ENCODE data around the gene TRIP10. TPM values are rescaled to one million over a fixed set of nuclear protein-coding genes. Genes with fewer than 3 reads are reported as not detected.
"Not testable (repeated sequence)": the region's sequence is repeated elsewhere in the genome, so short reads cannot be mapped to it uniquely, and the experiment has no call there.

The TRIP10 gene
- total RNA-seq, 1 experiment from 2014 or later: 50.0 TPM

- H3K4me1 ChIP-seq (replicated peaks): no peaks in the 10 kb centered on the region
- no peaks in the 10 kb centered on the region for H3K9me3 ChIP-seq (replicated peaks)
- H3K4me3 ChIP-seq: no peak overlapping the region
- no peak overlapping the region for H3K27ac ChIP-seq
- no peaks in the 10 kb centered on the region for H3K36me3 ChIP-seq
- DNase-seq (ENCODE audit: low read depth in 1 of 2, low spot score in 2 of 2): no peak
- peaks cover 19% of the 10 kb centered on the region; the same call in 1 of the 2 replicates for H3K27me3 ChIP-seq (replicated peaks)
These were observed 32.3 kb upstream of the TRIP10 start for GRCh38 chr19:6707011-6707657.

GRCh38 chr19:6707658-6708018 lies 31.8 kb upstream of the TRIP10 start:
- Histone ChIP-seq H3K9me3 (replicated peaks) (no peaks in the 10 kb centered on the region), H3K36me3 (no peaks in the 10 kb centered on the region), H3K4me1 (replicated peaks) (no peaks in the 10 kb centered on the region), H3K4me3 (no peak overlapping the region), H3K27me3 (replicated peaks) (peaks cover 19% of the 10 kb centered on the region; the same call in 1 of the 2 replicates), H3K27ac (no peak overlapping the region)
- DNase-seq (ENCODE audit: low read depth in 1 of 2, low spot score in 2 of 2): no peak

GRCh38 chr19:6708346-6708745 lies 31.1 kb upstream of the TRIP10 start:
- DNase-seq (ENCODE audit: low read depth in 1 of 2, low spot score in 2 of 2): no peak
- H3K4me1 ChIP-seq (replicated peaks): no peaks in the 10 kb centered on the region
- H3K27ac ChIP-seq: no peak overlapping the region
- H3K27me3 ChIP-seq (replicated peaks): peaks cover 15% of the 10 kb centered on the region; the same call in 1 of the 2 replicates
- H3K4me3 ChIP-seq: no peak overlapping the region
- H3K36me3 ChIP-seq: no peaks in the 10 kb centered on the region
- H3K9me3 ChIP-seq (replicated peaks): no peaks in the 10 kb centered on the region

DNA sequence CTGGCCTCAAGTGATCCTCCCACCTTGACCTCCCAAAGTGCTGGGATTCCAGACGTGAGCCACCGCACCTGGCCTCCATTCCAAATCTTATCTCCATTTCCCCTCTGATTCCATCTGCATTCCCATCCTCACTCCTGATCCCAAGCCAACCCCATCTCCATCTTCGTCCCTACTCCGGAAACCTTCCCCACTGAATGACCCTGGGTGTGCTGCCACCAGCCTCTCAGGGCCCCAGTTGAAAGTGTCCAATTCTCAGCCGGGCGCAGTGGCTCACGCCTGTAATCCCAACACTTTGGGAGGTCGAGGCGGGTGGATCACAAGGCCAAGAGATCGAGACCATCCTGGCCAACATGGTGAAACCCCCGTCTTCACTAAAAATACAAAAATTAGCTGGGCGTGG lies 30.6 kb upstream of the TRIP10 start:
- not testable (repeated sequence) for H3K27ac ChIP-seq; H3K36me3 ChIP-seq; H3K27me3 ChIP-seq (replicated peaks); H3K4me1 ChIP-seq (replicated peaks); H3K4me3 ChIP-seq; H3K9me3 ChIP-seq (replicated peaks); DNase-seq (ENCODE audit: low read depth in 1 of 2, low spot score in 2 of 2)

DNA sequence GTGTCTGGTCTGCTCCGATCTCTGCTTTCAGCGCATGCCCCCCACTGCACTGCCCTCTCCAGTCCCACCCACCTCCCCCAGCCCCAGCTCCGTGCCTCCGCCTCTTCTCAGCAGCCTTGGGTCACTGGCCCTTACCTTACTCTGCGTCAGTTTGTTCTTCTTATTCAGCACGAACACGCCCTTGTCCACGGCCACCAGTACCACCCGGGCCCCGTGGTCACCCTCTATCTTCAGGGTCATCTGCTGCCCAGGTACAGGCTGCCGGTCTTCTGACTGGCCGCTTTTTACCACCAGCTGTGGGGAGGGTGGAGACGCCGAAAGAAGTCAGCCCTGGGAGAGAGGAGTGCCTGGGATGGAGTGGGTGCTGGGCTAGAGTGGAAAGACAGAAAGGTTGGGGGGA lies 29.9 kb upstream of the TRIP10 start:
- Histone ChIP-seq H3K4me1 (replicated peaks) (no peaks in the 10 kb centered on the region), H3K27ac (no peak overlapping the region), H3K4me3 (no peak overlapping the region), H3K36me3 (no peaks in the 10 kb centered on the region), H3K27me3 (replicated peaks) (peaks cover 9% of the 10 kb centered on the region; the same call in 1 of the 2 replicates), H3K9me3 (replicated peaks) (no peaks in the 10 kb centered on the region)
- DNase-seq (ENCODE audit: low read depth in 1 of 2, low spot score in 2 of 2): no peak

DNA sequence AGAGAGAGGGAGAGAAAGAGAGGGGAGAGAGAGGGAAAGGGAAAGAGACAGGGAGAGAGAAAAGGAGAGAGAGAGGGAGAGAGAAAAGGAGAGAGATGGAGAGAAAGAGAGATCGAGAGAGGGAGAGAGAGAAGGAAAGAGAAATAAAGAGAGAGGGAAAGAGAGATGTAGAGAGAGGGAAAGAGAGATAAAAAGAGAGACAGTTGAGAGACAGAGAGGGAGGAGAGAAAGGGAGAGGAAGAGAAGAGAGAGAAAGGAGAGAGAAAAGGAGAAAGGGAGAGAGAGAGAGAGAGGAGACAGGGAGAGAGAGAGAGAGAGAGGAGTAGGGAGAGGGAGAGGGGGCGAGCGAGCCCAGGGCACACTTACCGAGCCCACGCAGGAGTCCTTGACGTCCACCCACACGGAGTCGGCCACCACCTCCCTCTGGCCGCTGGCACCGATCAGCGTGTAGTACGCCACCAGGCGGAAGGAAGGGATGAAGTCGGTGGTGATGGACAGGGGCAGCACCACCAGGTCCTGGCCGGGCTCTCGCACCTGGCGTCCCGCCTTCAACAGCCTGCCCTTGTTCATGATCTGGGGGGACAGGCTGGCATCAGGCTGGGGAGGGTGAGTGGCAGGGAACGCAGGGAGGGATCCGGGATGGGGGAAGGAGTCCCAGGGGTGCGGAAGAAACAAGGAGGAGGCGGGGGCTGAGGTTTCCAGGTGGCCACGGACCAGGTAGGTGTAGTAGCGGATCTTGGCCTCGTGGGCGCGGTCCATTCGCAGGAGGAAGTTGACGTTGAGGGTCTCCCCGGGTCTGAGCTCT lies 29.0 kb upstream of the TRIP10 start:
- H3K27me3 ChIP-seq (replicated peaks): peaks cover 9% of the 10 kb centered on the region; the same call in 1 of the 2 replicates
- H3K4me1 ChIP-seq (replicated peaks): no peaks in the 10 kb centered on the region
- H3K27ac ChIP-seq: no peak overlapping the region
- H3K36me3 ChIP-seq: no peaks in the 10 kb centered on the region
- H3K4me3 ChIP-seq: no peak overlapping the region
- no peaks in the 10 kb centered on the region for H3K9me3 ChIP-seq (replicated peaks)
- DNase-seq (ENCODE audit: low read depth in 1 of 2, low spot score in 2 of 2): no peak

DNA sequence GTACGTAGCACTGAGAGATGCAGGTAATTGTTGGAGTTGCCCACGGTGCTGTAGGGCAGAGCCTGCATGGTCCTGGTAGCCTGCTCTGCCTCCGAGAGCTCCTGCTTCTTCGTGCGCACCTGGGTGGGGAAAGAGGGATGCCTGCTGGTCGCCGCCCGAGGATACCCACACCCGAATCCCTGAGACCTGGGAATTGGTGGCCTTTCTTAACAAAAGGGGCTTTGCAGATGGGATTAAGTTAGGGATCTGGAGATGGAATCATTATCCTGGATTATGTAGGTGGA lies 28.5 kb upstream of the TRIP10 start:
- Histone ChIP-seq H3K27me3 (replicated peaks) (peaks cover 9% of the 10 kb centered on the region; the same call in 1 of the 2 replicates), H3K4me1 (replicated peaks) (no peaks in the 10 kb centered on the region), H3K27ac (no peak overlapping the region)

DNA sequence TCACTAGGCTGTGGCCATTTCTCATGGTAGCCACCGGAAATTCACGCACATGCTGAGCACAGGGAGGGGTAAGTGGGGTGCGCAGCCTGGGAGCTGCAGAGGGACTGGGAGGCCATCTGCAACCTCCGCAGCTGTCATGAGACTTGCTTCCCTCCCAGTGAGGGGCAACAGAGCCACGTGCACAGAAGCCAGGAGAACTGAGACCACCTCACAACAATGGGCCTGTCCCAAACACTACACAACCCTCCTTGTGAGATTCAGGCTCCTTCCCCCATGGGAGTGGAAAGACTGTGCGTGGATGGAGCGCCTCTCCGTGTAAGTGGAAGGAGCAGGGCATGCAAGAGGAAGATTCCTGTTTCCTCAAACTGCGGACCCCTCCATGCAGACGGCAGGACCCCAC lies 27.9 kb upstream of the TRIP10 start:
- Histone ChIP-seq H3K4me1 (replicated peaks) (no peaks in the 10 kb centered on the region), H3K9me3 (replicated peaks) (no peaks in the 10 kb centered on the region)

More for the DNA sequence above, 28.5 kb upstream of the TRIP10 start:
- Histone ChIP-seq H3K9me3 (replicated peaks) (no peaks in the 10 kb centered on the region), H3K4me3 (no peak overlapping the region), H3K36me3 (no peaks in the 10 kb centered on the region)
- no peak for DNase-seq (ENCODE audit: low read depth in 1 of 2, low spot score in 2 of 2)

DNA sequence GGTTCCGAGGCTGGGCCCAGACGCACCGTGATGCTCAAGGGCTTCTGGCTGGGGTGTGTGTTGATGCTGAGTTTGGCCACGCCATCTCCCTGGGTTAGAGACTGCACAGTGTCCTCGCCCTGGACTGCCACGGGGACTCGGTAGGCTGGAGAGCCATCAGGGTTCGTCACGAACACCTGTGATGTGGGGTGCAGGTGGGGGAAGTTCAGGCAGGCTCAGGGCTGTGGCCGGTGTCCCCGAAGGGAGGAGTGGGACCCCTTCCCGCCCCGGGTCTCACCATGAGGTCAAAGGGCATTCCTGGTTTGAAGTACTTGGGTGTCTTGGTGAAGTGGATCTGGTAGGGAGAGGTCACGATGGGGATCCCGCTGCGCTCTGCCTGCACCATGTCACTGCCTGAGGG lies 27.2 kb upstream of the TRIP10 start:
- Histone ChIP-seq H3K27ac (no peak overlapping the region), H3K27me3 (replicated peaks) (peaks cover 9% of the 10 kb centered on the region; the same call in 1 of the 2 replicates), H3K4me3 (no peak overlapping the region), H3K36me3 (no peaks in the 10 kb centered on the region), H3K4me1 (replicated peaks) (no peaks in the 10 kb centered on the region), H3K9me3 (replicated peaks) (no peaks in the 10 kb centered on the region)
- no peak for DNase-seq (ENCODE audit: low read depth in 1 of 2, low spot score in 2 of 2)

More for the DNA sequence above, 27.9 kb upstream of the TRIP10 start:
- Histone ChIP-seq H3K4me3 (no peak overlapping the region), H3K36me3 (no peaks in the 10 kb centered on the region), H3K27ac (no peak overlapping the region), H3K27me3 (replicated peaks) (peaks cover 9% of the 10 kb centered on the region; the same call in 1 of the 2 replicates)
- DNase-seq (ENCODE audit: low read depth in 1 of 2, low spot score in 2 of 2): no peak

DNA sequence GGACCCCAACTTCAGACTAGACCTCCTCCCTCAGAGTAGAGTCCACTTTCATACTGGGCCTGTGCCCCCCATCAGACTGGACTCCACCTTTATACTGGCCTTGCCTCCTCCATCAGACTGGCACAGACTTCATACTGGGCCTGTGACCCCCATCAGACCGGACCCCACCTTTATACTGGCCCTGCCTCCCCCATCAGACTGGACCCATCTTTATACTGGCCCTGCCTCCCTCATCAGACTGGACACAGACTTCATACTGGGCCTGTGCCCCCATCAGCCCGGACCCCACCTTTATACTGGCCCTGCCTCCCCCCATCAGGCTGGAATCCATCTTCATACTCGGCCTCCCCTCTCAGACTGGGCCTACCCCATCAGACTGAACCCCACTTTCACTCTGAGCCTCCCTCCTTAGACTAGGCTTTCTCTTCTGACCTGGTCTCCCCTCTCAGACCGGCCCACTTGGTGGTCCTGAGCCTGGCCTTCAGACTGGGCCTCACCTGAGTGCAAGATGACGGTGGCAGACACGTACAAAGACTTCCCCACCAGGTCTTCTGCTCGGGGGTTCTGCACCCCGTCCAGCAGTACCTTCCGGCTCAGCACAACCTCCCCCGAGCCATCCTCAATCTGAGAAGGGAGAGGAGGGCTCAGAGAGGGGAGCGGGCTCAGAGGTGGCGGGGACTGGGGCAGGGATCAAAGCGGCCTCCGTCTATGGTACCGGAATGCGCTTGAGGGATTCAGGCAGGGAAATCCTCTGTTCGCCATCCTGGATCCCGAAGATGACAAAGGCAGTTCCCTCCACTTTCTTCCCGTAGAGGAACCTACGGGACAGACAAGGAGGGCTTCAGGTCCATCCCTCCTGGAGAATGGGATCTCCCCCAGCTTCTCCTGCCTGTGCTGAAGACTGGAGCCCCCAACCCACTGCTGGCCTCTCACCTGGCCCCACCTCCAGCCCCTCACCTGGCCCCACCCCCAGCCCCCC lies 26.5 kb upstream of the TRIP10 start:
- no peak overlapping the region for H3K4me3 ChIP-seq
- H3K9me3 ChIP-seq (replicated peaks): 0 out of 2 replicates have a peak, but pooled peaks cover 3% of the 10 kb centered on the region
- no peak overlapping the region for H3K27ac ChIP-seq
- DNase-seq (ENCODE audit: low read depth in 1 of 2, low spot score in 2 of 2): no peak
- H3K27me3 ChIP-seq (replicated peaks): peaks cover 9% of the 10 kb centered on the region; the same call in 1 of the 2 replicates
- H3K36me3 ChIP-seq: no peaks in the 10 kb centered on the region
- H3K4me1 ChIP-seq (replicated peaks): no peaks in the 10 kb centered on the region

GRCh38 chr19:6713773-6714692 lies 25.4 kb upstream of the TRIP10 start:
- Histone ChIP-seq H3K36me3 (no peaks in the 10 kb centered on the region), H3K27me3 (replicated peaks) (peaks cover 9% of the 10 kb centered on the region; the same call in 1 of the 2 replicates), H3K27ac (no peak overlapping the region), H3K4me1 (replicated peaks) (no peaks in the 10 kb centered on the region), H3K9me3 (replicated peaks) (0 out of 2 replicates have a peak, but pooled peaks cover 3% of the 10 kb centered on the region), H3K4me3 (no peak overlapping the region)
- DNase-seq (ENCODE audit: low read depth in 1 of 2, low spot score in 2 of 2): no peak

DNA sequence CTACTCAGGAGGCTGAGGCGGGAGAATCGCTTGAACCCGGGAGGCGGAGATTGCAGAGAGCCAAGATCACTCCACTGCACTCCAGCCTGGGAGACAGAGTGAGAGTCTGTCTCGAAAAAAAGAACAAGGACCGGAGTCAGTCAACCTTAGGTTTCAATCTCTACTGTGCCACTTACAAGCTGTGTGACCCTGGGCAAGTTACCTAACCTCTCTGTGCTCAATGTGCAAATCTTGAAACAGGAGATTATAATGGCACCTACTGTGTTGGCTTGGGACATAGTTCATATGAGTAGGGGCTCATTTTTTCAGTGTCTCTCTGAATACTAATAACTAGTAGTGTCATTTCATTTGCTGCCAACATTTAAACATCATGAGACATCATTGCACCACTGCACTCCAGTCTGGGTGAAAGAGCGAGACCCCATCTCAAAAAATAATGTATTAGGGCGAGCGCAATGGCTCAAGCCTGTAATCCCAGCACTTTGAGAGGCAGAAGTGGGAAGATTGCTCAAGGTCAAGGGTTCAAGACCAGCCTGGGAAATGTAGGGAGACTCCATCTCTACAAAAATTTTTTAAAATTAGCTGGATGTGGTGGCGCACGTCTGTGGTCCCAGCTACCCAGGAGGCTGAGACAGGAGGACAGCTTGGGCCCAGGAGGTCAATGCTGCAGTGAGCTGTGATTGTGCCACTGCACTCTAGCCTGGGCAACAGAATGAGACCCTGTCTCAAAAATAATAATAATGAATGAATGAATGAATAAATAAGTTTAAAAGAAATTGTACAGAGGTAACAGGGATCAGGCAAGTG lies 24.5 kb upstream of the TRIP10 start:
- Histone ChIP-seq H3K4me1 (replicated peaks) (no peaks in the 10 kb centered on the region), H3K9me3 (replicated peaks) (0 out of 2 replicates have a peak, but pooled peaks cover 3% of the 10 kb centered on the region), H3K27ac (no peak overlapping the region), H3K4me3 (no peak overlapping the region), H3K36me3 (no peaks in the 10 kb centered on the region), H3K27me3 (replicated peaks) (peaks cover 9% of the 10 kb centered on the region; the same call in 1 of the 2 replicates)
- DNase-seq (ENCODE audit: low read depth in 1 of 2, low spot score in 2 of 2): no peak
